ENCODE data around the gene COQ7.

The COQ7 gene

GRCh38 chr16:19109288-19109664 lies 41.9 kb downstream of the COQ7 start:
- no peak overlapping the region for H3K27ac Mint-ChIP-seq
- DNase-seq: no peak
- no peak for TF ChIP-seq CTCF (IDR thresholded peaks at IDR 0.05)
- peaks cover 46% of the 10 kb centered on the region for H3K4me1 Mint-ChIP-seq
- no peaks in the 10 kb centered on the region for H3K9me3 Mint-ChIP-seq
- no peak overlapping the region for H3K4me3 Mint-ChIP-seq
- H3K36me3 Mint-ChIP-seq (ENCODE audit: low read depth): no peaks in the 10 kb centered on the region
- H3K27me3 Mint-ChIP-seq (ENCODE audit: low read depth, poor library complexity): peaks cover 4% of the 10 kb centered on the region

- no peak overlapping the region for H3K27ac Mint-ChIP-seq
- H3K36me3 Mint-ChIP-seq (ENCODE audit: low read depth): no peaks in the 10 kb centered on the region
- TF ChIP-seq CTCF (IDR thresholded peaks at IDR 0.05): no peak
- H3K4me3 Mint-ChIP-seq: no peak overlapping the region
- no peaks in the 10 kb centered on the region for H3K9me3 Mint-ChIP-seq
- H3K4me1 Mint-ChIP-seq: peaks cover 32% of the 10 kb centered on the region
- DNase-seq: no peak
- H3K27me3 Mint-ChIP-seq (ENCODE audit: low read depth, poor library complexity): peaks cover 4% of the 10 kb centered on the region
These were observed 43.3 kb downstream of the COQ7 start for GRCh38 chr16:19110537-19111360.

- peaks cover 36% of the 10 kb centered on the region for H3K4me1 Mint-ChIP-seq
- TF ChIP-seq CTCF (IDR thresholded peaks at IDR 0.05): no peak
- no peak overlapping the region for H3K4me3 Mint-ChIP-seq
- peaks cover 5% of the 10 kb centered on the region for H3K36me3 Mint-ChIP-seq (ENCODE audit: low read depth)
- H3K27me3 Mint-ChIP-seq (ENCODE audit: low read depth, poor library complexity): no peaks in the 10 kb centered on the region
- no peak for DNase-seq
- no peak overlapping the region for H3K27ac Mint-ChIP-seq
- no peaks in the 10 kb centered on the region for H3K9me3 Mint-ChIP-seq
These were observed 44.6 kb downstream of the COQ7 start for GRCh38 chr16:19112099-19112407.

GRCh38 chr16:19113577-19114358 lies 46.4 kb downstream of the COQ7 start, which contains the start of gene ITPRIPL2:
Gene ITPRIPL2 (plus strand): TSS chr16:19113964. CDS start chr16:19114462, 498 bp downstream.
- Mint-ChIP-seq H3K4me1 (peaks cover 39% of the 10 kb centered on the region), H3K36me3 (ENCODE audit: low read depth) (peaks cover 5% of the 10 kb centered on the region), H3K9me3 (no peaks in the 10 kb centered on the region), H3K4me3 (peak within 1 kb of the TSS; percentile 78), H3K27ac (peak within 1 kb of the TSS; percentile 72), H3K27me3 (ENCODE audit: low read depth, poor library complexity) (no peaks in the 10 kb centered on the region)
- peak; percentile 73 for DNase-seq
- no peak for TF ChIP-seq CTCF (IDR thresholded peaks at IDR 0.05)

- Mint-ChIP-seq H3K9me3 (no peaks in the 10 kb centered on the region), H3K27ac (no peak overlapping the region), H3K27me3 (ENCODE audit: low read depth, poor library complexity) (no peaks in the 10 kb centered on the region), H3K4me3 (peak overlapping the region; percentile 78), H3K4me1 (peaks cover 47% of the 10 kb centered on the region), H3K36me3 (ENCODE audit: low read depth) (peaks cover 5% of the 10 kb centered on the region)
- no peak for DNase-seq
- TF ChIP-seq CTCF (IDR thresholded peaks at IDR 0.05): no peak
These were observed 47.1 kb downstream of the COQ7 start for GRCh38 chr16:19114359-19115147.
